Liver (tissue), 9 donors: ENCODE results near the gene RNF31. TPM values are rescaled to one million over a fixed set of nuclear protein-coding genes. Genes with fewer than 3 reads are reported as not detected.

Source experiments
- DNase-seq: peaks from one replicate; pipeline ENCODE4 v3.0.0-alpha.2; 2017; ENCODE audit warnings: low spot score
- H3K27ac ChIP-seq, 2 donors: one replicate each; pipeline ENCODE4 v1.7.0; 2013; ENCODE audit warnings: inconsistent platforms in 2 of 2, low read length in 2 of 2, control low read depth in 1 of 2, low read depth in 1 of 2, mild to moderate bottlenecking in 1 of 2
- H3K27me3 ChIP-seq, 4 donors: one replicate each; pipeline versions ENCODE4 v1.6.1 to v1.7.0; 2013; ENCODE audit warnings: low read length in 3 of 4, inconsistent platforms in 1 of 4, mild to moderate bottlenecking in 1 of 4, moderate library complexity in 1 of 4; ENCODE audit not compliant: control insufficient read depth in 4 of 4, insufficient read depth in 4 of 4
- H3K36me3 ChIP-seq, 4 donors: one replicate each; pipeline versions ENCODE4 v1.6.1 to v1.7.0; 2013; ENCODE audit warnings: low read length in 3 of 4, mild to moderate bottlenecking in 3 of 4, low read depth in 1 of 4, moderate library complexity in 1 of 4; ENCODE audit not compliant: control insufficient read depth in 4 of 4, insufficient read depth in 3 of 4
- H3K4me1 ChIP-seq, 4 donors: one replicate each; pipeline versions ENCODE4 v1.6.1 to v1.7.0; 2013; ENCODE audit warnings: low read length in 3 of 4, mild to moderate bottlenecking in 3 of 4, moderate library complexity in 1 of 4; ENCODE audit not compliant: control insufficient read depth in 4 of 4, insufficient read depth in 4 of 4
- H3K4me3 ChIP-seq, 3 donors: one replicate each; pipeline versions ENCODE4 v1.6.1 to v1.7.0; 2013; ENCODE audit warnings: low read length in 3 of 3, control low read depth in 1 of 3, low read depth in 1 of 3, mild to moderate bottlenecking in 1 of 3
- H3K9ac ChIP-seq, 2 donors: one replicate each; pipeline ENCODE4 v1.7.0; 2013; ENCODE audit warnings: low read length in 2 of 2, mild to moderate bottlenecking in 2 of 2, moderate library complexity in 2 of 2, control low read depth in 1 of 2, low read depth in 1 of 2
- H3K9me3 ChIP-seq, 4 donors: one replicate each; pipeline versions ENCODE4 v1.6.1 to v1.7.0; 2013; ENCODE audit warnings: low read length in 3 of 4; ENCODE audit not compliant: control insufficient read depth in 4 of 4
- ATF3 ChIP-seq: IDR thresholded peaks from 2 replicates; pipeline ENCODE4 v1.6.1; 2016; ENCODE audit warnings: antibody characterized with exemption
- CTCF ChIP-seq: fragments of 150-350 bp; IDR thresholded peaks from 2 replicates; pipeline ENCODE4 v1.5.1; 2017; ENCODE audit warnings: improper control_type of control experiment, low read depth, low read length; ENCODE audit not compliant: missing input control
- EGR1 ChIP-seq, 2 donors: IDR thresholded peaks; 2 replicates each; pipeline ENCODE4 v1.6.1; 2016 to 2018; ENCODE audit warnings: antibody characterized with exemption in 2 of 2, low read depth in 2 of 2
- FOXA1 ChIP-seq: IDR thresholded peaks from 2 replicates; pipeline ENCODE4 v1.6.1; 2016; ENCODE audit warnings: antibody characterized with exemption
- GABPA ChIP-seq, 2 donors: IDR thresholded peaks in 1 of 2; conservative IDR thresholded peaks in 1 of 2; 2 replicates each; pipeline ENCODE4 v1.6.1; 2016; ENCODE audit warnings: antibody characterized with exemption in 2 of 2, mild to moderate bottlenecking in 1 of 2, moderate library complexity in 1 of 2
- HNF4A ChIP-seq, 2 donors: conservative IDR thresholded peaks; 2 replicates each; pipeline ENCODE4 v1.6.1; 2016; ENCODE audit warnings: antibody characterized with exemption in 2 of 2, mild to moderate bottlenecking in 2 of 2
- JUND ChIP-seq, 2 donors: IDR thresholded peaks; 2 replicates each; pipeline ENCODE4 v1.6.1; 2016; ENCODE audit warnings: antibody characterized with exemption in 2 of 2
- MAX ChIP-seq: IDR thresholded peaks from 2 replicates; pipeline ENCODE4 v1.6.1; 2016; ENCODE audit warnings: antibody characterized with exemption
- NR2F2 ChIP-seq: IDR thresholded peaks from 2 replicates; pipeline ENCODE4 v1.6.1; 2016; ENCODE audit warnings: antibody characterized with exemption
- RAD21 ChIP-seq, 2 donors: IDR thresholded peaks; 2 replicates each; pipeline ENCODE4 v1.6.1; 2016; ENCODE audit warnings: antibody characterized with exemption in 2 of 2, mild to moderate bottlenecking in 2 of 2
- REST ChIP-seq: IDR thresholded peaks from 2 replicates; pipeline ENCODE4 v1.6.1; 2016; ENCODE audit warnings: antibody characterized with exemption, mild to moderate bottlenecking
- RXRA ChIP-seq, 2 donors: IDR thresholded peaks; 2 replicates each; pipeline ENCODE4 v1.6.1; 2017 to 2018; ENCODE audit warnings: antibody characterized with exemption in 2 of 2, mild to moderate bottlenecking in 1 of 2
- SP1 ChIP-seq: IDR thresholded peaks from 2 replicates; pipeline ENCODE4 v1.6.1; 2018; ENCODE audit warnings: antibody characterized with exemption, mild to moderate bottlenecking
- TAF1 ChIP-seq: conservative IDR thresholded peaks from 2 replicates; pipeline ENCODE4 v1.6.1; 2016; ENCODE audit warnings: antibody characterized with exemption, mild to moderate bottlenecking
- YY1 ChIP-seq: IDR thresholded peaks from 2 replicates; pipeline ENCODE4 v1.6.1; 2016; ENCODE audit warnings: antibody characterized with exemption, mild to moderate bottlenecking
- ZBTB33 ChIP-seq: IDR thresholded peaks from 2 replicates; pipeline ENCODE4 v1.6.1; 2016; ENCODE audit warnings: antibody characterized with exemption
- WGBS: extraction: QIAGEN DNeasy Blood & Tissue Kit; methylation state at CpG from one replicate; pipeline ENCODE4 v1.1.7; 2013; 5-methylcytosine and 5-hydroxymethylcytosine counted together
- polyA plus RNA-seq, 2 donors: library from polyadenylated mRNA; stranded (reverse) in 1 of 2; unstranded in 1 of 2; fragments of 200-250 nt in 1 of 2; fragments of >200 nt in 1 of 2; fragmentation: Nextera tagmentation in 1 of 2; extraction: Ambion mirVana in 1 of 2; gene quantifications; one replicate each; pipeline versions ENCODE4 v1.2.1 to v1.2.3, GENCODE V29; 2013 to 2015
- total RNA-seq, 2 donors: library from RNA; depleted of rRNA; stranded (reverse); fragments of >200 nt; gene quantifications; one replicate each; pipeline ENCODE4 v1.2.3, GENCODE V29; 2014
- donor health status: healthy.
- donor health status: healthy.
- donor health status: healthy.
- donor health status: healthy.
- donor health status: healthy.

The RNF31 gene
- total and polyA plus RNA-seq, 4 donors: 16.3 to 36.0 (median 20.9) TPM

- Histone ChIP-seq H3K4me1 (peaks cover 5 to 21% (median 14%) of the 10 kb centered on the region in 4 donors), H3K27me3 (no peaks in the 10 kb centered on the region), H3K36me3 (peaks cover 12 to 48% (median 37%) of the 10 kb centered on the region in 4 donors), H3K9ac (no peak overlapping the region), H3K4me3 (no peak overlapping the region), H3K27ac (no peak overlapping the region), H3K9me3 (no peaks in the 10 kb centered on the region)
- DNase-seq: no peak
- WGBS: 98% methylated on average over 1 of the region's 1 CpG
- no peak for TF ChIP-seq TAF1
- TF ChIP-seq ZBTB33: no peak
- TF ChIP-seq HNF4A (conservative IDR thresholded peaks at IDR 0.05): no peak
- no peak for TF ChIP-seq GABPA (IDR thresholded peaks at IDR 0.05 in 1 of 2, conservative IDR thresholded peaks at IDR 0.05 in 1 of 2)
- TF ChIP-seq NR2F2: no peak
- TF ChIP-seq RXRA (IDR thresholded peaks at IDR 0.05): no peak
Measured at GRCh38 chr14:24156840-24157239, 9.5 kb downstream of the RNF31 start.

GRCh38 chr14:24157331-24157730, 10.0 kb downstream of the RNF31 start:
- TF ChIP-seq TAF1 (no peak), RAD21 (IDR thresholded peaks at IDR 0.05) (no peak), YY1 (no peak), HNF4A (conservative IDR thresholded peaks at IDR 0.05) (no peak), REST (no peak), FOXA1 (no peak), RXRA (IDR thresholded peaks at IDR 0.05) (no peak), GABPA (IDR thresholded peaks at IDR 0.05 in 1 of 2, conservative IDR thresholded peaks at IDR 0.05 in 1 of 2) (no peak), NR2F2 (no peak), EGR1 (IDR thresholded peaks at IDR 0.05; ENCODE audit: low read depth in 2 of 2) (no peak), SP1 (no peak), ATF3 (no peak), CTCF (no peak), MAX (no peak), JUND (IDR thresholded peaks at IDR 0.05) (no peak)
- no peak overlapping the region for H3K4me3 ChIP-seq
- H3K27me3 ChIP-seq: no peaks in the 10 kb centered on the region
- H3K9ac ChIP-seq: no peak overlapping the region
- 93% methylated on average over 12 of the region's 12 CpGs for WGBS
- no peaks in the 10 kb centered on the region for H3K9me3 ChIP-seq
- H3K36me3 ChIP-seq: peaks cover 12 to 45% (median 34%) of the 10 kb centered on the region in 4 donors
- H3K27ac ChIP-seq: no peak overlapping the region
- H3K4me1 ChIP-seq: peaks cover 5 to 25% (median 19%) of the 10 kb centered on the region in 4 donors
- no peak for DNase-seq
